ENCODE results near the gene USP48.

DNA sequence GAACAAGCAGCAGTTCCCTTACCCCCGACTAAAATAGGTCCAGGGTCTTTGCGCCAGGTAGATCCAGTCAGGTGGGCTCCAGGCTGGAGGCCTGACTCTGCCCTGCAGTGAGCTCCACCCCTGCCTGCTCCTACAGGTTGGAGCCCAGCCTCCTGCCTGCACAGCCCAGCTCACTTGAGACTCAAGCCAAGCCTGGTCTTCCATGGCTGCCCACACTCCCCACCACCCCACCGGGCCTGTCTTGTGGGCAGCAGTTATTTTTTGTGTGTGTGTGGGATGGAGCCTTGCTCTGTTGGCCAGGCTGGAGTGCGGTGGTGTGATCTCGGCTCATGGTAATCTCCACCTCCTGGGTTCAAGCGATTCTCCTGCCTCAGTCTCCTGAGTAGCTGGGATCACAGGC lies 142.3 kb downstream of the USP48 start:
- TF ChIP-seq CTCF (IDR thresholded peaks at IDR 0.05): no peak
- no peak for TF ChIP-seq POLR2AphosphoS5 (IDR thresholded peaks at IDR 0.05)
- TF ChIP-seq POLR2A (IDR thresholded peaks at IDR 0.05): no peak

Data from prostate gland (tissue), 2 donors.